ENCODE results near the gene HOXA6.

Gene HOXA6

GRCh38 chr7:27124096-27124901 is 23.3 kb downstream of the HOXA6 start:
- DNase-seq (ENCODE audit: low read depth), result no peak
- no peak for TF ChIP-seq CTCF (conservative IDR thresholded peaks at IDR 0.05; ENCODE audit: low read depth, low read length)
- no peak overlapping the region for H3K4me3 ChIP-seq (ENCODE audit: low read depth, low read length)

- H3K4me3 ChIP-seq (ENCODE audit: low read depth, low read length), result no peak overlapping the region
- no peak for DNase-seq (ENCODE audit: low read depth)
- no peak for TF ChIP-seq CTCF (conservative IDR thresholded peaks at IDR 0.05; ENCODE audit: low read depth, low read length)
Observed at GRCh38 chr7:27123477-27124053, 24.0 kb downstream of the HOXA6 start.

GRCh38 chr7:27123007-27123476 is 24.5 kb downstream of the HOXA6 start:
- no peak overlapping the region for H3K4me3 ChIP-seq (ENCODE audit: low read depth, low read length)
- TF ChIP-seq CTCF (conservative IDR thresholded peaks at IDR 0.05; ENCODE audit: low read depth, low read length), result no peak

GRCh38 chr7:27122077-27122910 is 25.3 kb downstream of the HOXA6 start:
- DNase-seq (ENCODE audit: low read depth), result no peak
- no peak overlapping the region for H3K4me3 ChIP-seq (ENCODE audit: low read depth, low read length)
- TF ChIP-seq CTCF (conservative IDR thresholded peaks at IDR 0.05; ENCODE audit: low read depth, low read length), result no peak

More at GRCh38 chr7:27123007-27123476, 24.5 kb downstream of the HOXA6 start:
- DNase-seq (ENCODE audit: low read depth), result no peak

GRCh38 chr7:27121684-27122076 is 25.9 kb downstream of the HOXA6 start:
- no peak overlapping the region for H3K4me3 ChIP-seq (ENCODE audit: low read depth, low read length)
- DNase-seq (ENCODE audit: low read depth), result no peak
- no peak for TF ChIP-seq CTCF (conservative IDR thresholded peaks at IDR 0.05; ENCODE audit: low read depth, low read length)

- H3K4me3 ChIP-seq (ENCODE audit: low read depth, low read length), result no peak overlapping the region
- no peak for DNase-seq (ENCODE audit: low read depth)
- no peak for TF ChIP-seq CTCF (conservative IDR thresholded peaks at IDR 0.05; ENCODE audit: low read depth, low read length)
Observed at GRCh38 chr7:27119412-27119911, 28.1 kb downstream of the HOXA6 start.

Measured in choroid plexus epithelial cell (primary cell).